Small intestine (tissue), 7 donors: ENCODE measurements around the gene ABCC3. TPM values are rescaled to one million over a fixed set of nuclear protein-coding genes. Genes with fewer than 3 reads are reported as not detected.

Experiments used
- DNase-seq, 2 donors: peaks; one replicate each; pipeline versions ENCODE4 v3.0.0 to v3.0.0-alpha.2; 2013
- FAIRE-seq: peaks from 2 replicates; lab custom pipeline; 2012; peaks lifted over from hg19 to GRCh38; lab: Jason Lieb, UNC
- H3K27ac ChIP-seq, 3 donors: one replicate each; pipeline ENCODE4 v1.5.1; 2013; ENCODE audit warnings: low read length in 2 of 3, mild to moderate bottlenecking in 2 of 3, control low read depth in 1 of 3, inconsistent platforms in 1 of 3, low read depth in 1 of 3, moderate library complexity in 1 of 3
- H3K27me3 ChIP-seq, 3 donors: one replicate each; pipeline ENCODE4 v1.6.1; 2013; ENCODE audit warnings: low read length in 3 of 3, inconsistent platforms in 1 of 3; ENCODE audit not compliant: control insufficient read depth in 3 of 3, insufficient read depth in 3 of 3
- H3K36me3 ChIP-seq, 3 donors: one replicate each; pipeline ENCODE4 v1.6.1; 2013; ENCODE audit warnings: low read length in 3 of 3, inconsistent platforms in 1 of 3, low read depth in 1 of 3, mild to moderate bottlenecking in 1 of 3, moderate library complexity in 1 of 3; ENCODE audit not compliant: control insufficient read depth in 3 of 3, insufficient read depth in 2 of 3
- H3K4me1 ChIP-seq, 3 donors: one replicate each; pipeline ENCODE4 v1.6.1; 2013; ENCODE audit warnings: low read length in 2 of 3, inconsistent platforms in 1 of 3, low read depth in 1 of 3, mild to moderate bottlenecking in 1 of 3, moderate library complexity in 1 of 3; ENCODE audit not compliant: control insufficient read depth in 3 of 3, insufficient read depth in 2 of 3
- H3K4me3 ChIP-seq, 3 donors: one replicate each; pipeline ENCODE4 v1.5.1; 2013; ENCODE audit warnings: low read length in 3 of 3, control low read depth in 1 of 3, inconsistent platforms in 1 of 3, low read depth in 1 of 3, mild to moderate bottlenecking in 1 of 3, moderate library complexity in 1 of 3
- H3K9me3 ChIP-seq, 2 donors: one replicate each; pipeline ENCODE4 v1.6.1; 2013; ENCODE audit warnings: low read depth in 1 of 2, low read length in 1 of 2; ENCODE audit not compliant: control insufficient read depth in 2 of 2, insufficient read depth in 1 of 2
- WGBS, 3 donors: extraction: QIAGEN DNeasy Blood & Tissue Kit; methylation state at CpG; one replicate each; pipeline ENCODE4 v1.1.7; 2013; 5-methylcytosine and 5-hydroxymethylcytosine counted together
- polyA plus RNA-seq, 4 donors: library from polyadenylated mRNA; stranded (reverse) in 3 of 4; unstranded in 1 of 4; fragments of 200-250 nt in 3 of 4; fragments of 120-200 nt in 1 of 4; gene quantifications; one replicate each; pipeline versions ENCODE4 v1.2.1 to v1.2.3, GENCODE V29; 2013
- donor health status: healthy with polysubstance abuse.
- donor health status: control.
- donor health status: control.
- donor health status: Bipolar disorder and iron deficiency.
- donor health status: healthy.

ABCC3 gene
- polyA plus RNA-seq, 4 donors = 36.7 to 131 (median 81.9) TPM

GRCh38 chr17:50685691-50686493 lies 51.2 kb downstream of the ABCC3 start:
- Histone ChIP-seq H3K27ac (peak overlapping the region; percentile 95 to 96 (median 96)), H3K4me1 (peaks cover 0 to 78% (median 14%) of the 10 kb centered on the region in 3 donors), H3K27me3 (no peaks in the 10 kb centered on the region), H3K9me3 (no peaks in the 10 kb centered on the region), H3K4me3 (peak overlapping the region in 1 of 3 donors; percentile 11), H3K36me3 (peaks cover 0 to 42% (median 0%) of the 10 kb centered on the region in 3 donors)
- no peak for FAIRE-seq
- no peak for DNase-seq
- WGBS, 3 donors = 42 to 73% (median 55%) methylated on average over 17 of the region's 17 CpGs

- H3K27ac ChIP-seq = peak overlapping the region; percentile 95 to 96 (median 96)
- no peaks in the 10 kb centered on the region for H3K27me3 ChIP-seq
- peak overlapping the region in 1 of 3 donors; percentile 11 for H3K4me3 ChIP-seq
- 9 to 48% (median 19%) methylated on average over 14 of the region's 14 CpGs for WGBS, 3 donors
- H3K9me3 ChIP-seq = no peaks in the 10 kb centered on the region
- H3K4me1 ChIP-seq = peaks cover 0 to 78% (median 14%) of the 10 kb centered on the region in 3 donors
- DNase-seq = peak; percentile 94 to 99
- no peak for FAIRE-seq
- H3K36me3 ChIP-seq = peaks cover 0 to 42% (median 0%) of the 10 kb centered on the region in 3 donors
Measured at GRCh38 chr17:50686494-50687199, 52.0 kb downstream of the ABCC3 start.

- peak overlapping the region; percentile 90 to 96 (median 95) for H3K27ac ChIP-seq
- FAIRE-seq (no peak), DNase-seq (peak; percentile 64 to 77)
- H3K4me1 ChIP-seq = peaks cover 0 to 85% (median 14%) of the 10 kb centered on the region in 3 donors
- peaks cover 0 to 42% (median 0%) of the 10 kb centered on the region in 3 donors for H3K36me3 ChIP-seq
- WGBS, 3 donors = 28 to 68% (median 46%) methylated on average over 16 of the region's 16 CpGs
- no peak overlapping the region for H3K4me3 ChIP-seq
- no peaks in the 10 kb centered on the region for H3K9me3 ChIP-seq
- H3K27me3 ChIP-seq = no peaks in the 10 kb centered on the region
Measured at GRCh38 chr17:50687200-50688066, 52.8 kb downstream of the ABCC3 start.

GRCh38 chr17:50688245-50688644 lies 53.6 kb downstream of the ABCC3 start:
- peaks cover 0 to 92% (median 14%) of the 10 kb centered on the region in 3 donors for H3K4me1 ChIP-seq
- H3K27me3 ChIP-seq = no peaks in the 10 kb centered on the region
- no peak overlapping the region for H3K4me3 ChIP-seq
- peaks cover 0 to 41% (median 0%) of the 10 kb centered on the region in 3 donors for H3K36me3 ChIP-seq
- peak overlapping the region; percentile 0 to 96 (median 9) for H3K27ac ChIP-seq
- no peaks in the 10 kb centered on the region for H3K9me3 ChIP-seq
- DNase-seq (no peak), FAIRE-seq (no peak)
- WGBS, 3 donors = 92% methylated on average over 3 of the region's 3 CpGs

- FAIRE-seq (no peak), DNase-seq (peak; percentile 50 to 74)
- H3K4me3 ChIP-seq = no peak overlapping the region
Measured at GRCh38 chr17:50689251-50689650, 54.6 kb downstream of the ABCC3 start.

GRCh38 chr17:50689956-50690886 lies 55.5 kb downstream of the ABCC3 start:
- WGBS, 3 donors = 34 to 57% (median 50%) methylated on average over 19 of the region's 19 CpGs
- no peak for FAIRE-seq
- Histone ChIP-seq H3K9me3 (no peaks in the 10 kb centered on the region), H3K27me3 (no peaks in the 10 kb centered on the region), H3K4me3 (no peak overlapping the region), H3K36me3 (peaks cover 0 to 32% (median 0%) of the 10 kb centered on the region in 3 donors), H3K4me1 (peaks cover 0 to 93% (median 16%) of the 10 kb centered on the region in 3 donors), H3K27ac (peak overlapping the region; percentile 89 to 92 (median 90))
- DNase-seq = no peak

More at GRCh38 chr17:50689251-50689650, 54.6 kb downstream of the ABCC3 start:
- peaks cover 0 to 95% (median 16%) of the 10 kb centered on the region in 3 donors for H3K4me1 ChIP-seq
- no peaks in the 10 kb centered on the region for H3K27me3 ChIP-seq
- H3K36me3 ChIP-seq = peaks cover 0 to 32% (median 0%) of the 10 kb centered on the region in 3 donors
- H3K9me3 ChIP-seq = no peaks in the 10 kb centered on the region
- H3K27ac ChIP-seq = peak overlapping the region; percentile 89 to 92 (median 90)
- 36 to 50% (median 39%) methylated on average over 4 of the region's 4 CpGs for WGBS, 3 donors

- FAIRE-seq (no peak), DNase-seq (peak; percentile 45 to 68)
- Histone ChIP-seq H3K27me3 (no peaks in the 10 kb centered on the region), H3K9me3 (no peaks in the 10 kb centered on the region), H3K27ac (peak overlapping the region; percentile 89 to 92 (median 90)), H3K4me3 (no peak overlapping the region), H3K4me1 (peaks cover 0 to 91% (median 16%) of the 10 kb centered on the region in 3 donors), H3K36me3 (peaks cover 4 to 38% (median 8%) of the 10 kb centered on the region in 3 donors)
- 25 to 59% (median 42%) methylated on average over 9 of the region's 9 CpGs for WGBS, 3 donors
Measured at GRCh38 chr17:50690887-50691549, 56.3 kb downstream of the ABCC3 start.
